Tibial nerve (tissue), 4 donors: ENCODE results near the gene CSAG2.
"Not testable (repeated sequence)": the region's sequence is repeated elsewhere in the genome, so short reads cannot be mapped to it uniquely, and the experiment has no call there.

Experiments used
- EP300 ChIP-seq, 2 donors: sonication (generic); formaldehyde crosslinking; IDR thresholded peaks; one replicate each; pipeline ENCODE4 v1.6.1; 2017; ENCODE audit warnings: antibody characterized with exemption in 2 of 2, mild to moderate bottlenecking in 1 of 2
- POLR2A ChIP-seq, 2 donors: fragments of 450-650 bp; IDR thresholded peaks; one replicate each; pipeline ENCODE4 v1.6.1; 2017; ENCODE audit warnings: antibody characterized with exemption in 2 of 2, mild to moderate bottlenecking in 2 of 2, moderate library complexity in 2 of 2
- TF ChIP-seq, protein P1 (sequence below), 5 experiments: fragments of 200-600 bp in 3 of 5; fragments of 450-650 bp in 2 of 5; sonication (generic) in 3 of 5; IDR thresholded peaks; one replicate each; pipeline ENCODE4 v1.5.1; 2016 to 2019; ENCODE audit warnings: antibody characterized with exemption in 5 of 5, mild to moderate bottlenecking in 3 of 5, moderate library complexity in 2 of 5

DNA sequence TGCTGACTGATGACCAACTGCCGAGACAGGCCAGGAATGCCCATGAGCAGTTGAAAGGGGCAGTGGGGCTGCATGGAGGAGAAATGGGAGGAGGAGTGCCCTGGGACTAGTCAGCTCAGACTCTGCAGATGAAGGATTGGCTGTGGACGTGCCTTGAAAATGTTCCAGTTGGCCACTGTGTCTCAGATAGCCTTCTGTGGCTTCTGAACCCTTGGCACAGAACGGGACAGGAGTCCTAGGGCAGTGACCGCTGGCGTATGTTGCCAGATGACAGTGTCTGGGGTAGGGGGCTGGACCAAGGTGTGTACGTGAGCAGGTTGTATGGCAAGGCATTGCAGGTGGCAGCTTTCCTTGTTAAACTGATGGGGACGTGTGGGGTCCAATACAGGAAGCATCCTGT, 2.6 kb downstream of the CSAG2 start:
- TF ChIP-seq, protein P1, sequence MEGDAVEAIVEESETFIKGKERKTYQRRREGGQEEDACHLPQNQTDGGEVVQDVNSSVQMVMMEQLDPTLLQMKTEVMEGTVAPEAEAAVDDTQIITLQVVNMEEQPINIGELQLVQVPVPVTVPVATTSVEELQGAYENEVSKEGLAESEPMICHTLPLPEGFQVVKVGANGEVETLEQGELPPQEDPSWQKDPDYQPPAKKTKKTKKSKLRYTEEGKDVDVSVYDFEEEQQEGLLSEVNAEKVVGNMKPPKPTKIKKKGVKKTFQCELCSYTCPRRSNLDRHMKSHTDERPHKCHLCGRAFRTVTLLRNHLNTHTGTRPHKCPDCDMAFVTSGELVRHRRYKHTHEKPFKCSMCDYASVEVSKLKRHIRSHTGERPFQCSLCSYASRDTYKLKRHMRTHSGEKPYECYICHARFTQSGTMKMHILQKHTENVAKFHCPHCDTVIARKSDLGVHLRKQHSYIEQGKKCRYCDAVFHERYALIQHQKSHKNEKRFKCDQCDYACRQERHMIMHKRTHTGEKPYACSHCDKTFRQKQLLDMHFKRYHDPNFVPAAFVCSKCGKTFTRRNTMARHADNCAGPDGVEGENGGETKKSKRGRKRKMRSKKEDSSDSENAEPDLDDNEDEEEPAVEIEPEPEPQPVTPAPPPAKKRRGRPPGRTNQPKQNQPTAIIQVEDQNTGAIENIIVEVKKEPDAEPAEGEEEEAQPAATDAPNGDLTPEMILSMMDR (IDR thresholded peaks at IDR 0.05) = not testable (repeated sequence)
- TF ChIP-seq POLR2A, EP300 (IDR thresholded peaks at IDR 0.05): not testable (repeated sequence)
